ENCODE results near the gene FAM163A. TPM values are rescaled to one million over a fixed set of nuclear protein-coding genes. Genes with fewer than 3 reads are reported as not detected.

Gene FAM163A
- total RNA-seq, 5 donors from 2014 or later (not counting 1 experiment from before 2014, with no cell fraction given) = 0.25 TPM; not detected in 4

- Histone ChIP-seq H3K36me3 (ENCODE audit: control insufficient read depth in 2 of 2, extremely low read depth in 1 of 2, insufficient read depth in 1 of 2, low read length in 1 of 2) (peaks cover 4 to 33% of the 10 kb centered on the region in 2 donors), H3K4me1 (ENCODE audit: control insufficient read depth in 1 of 2, extremely low read depth in 1 of 2, insufficient read depth in 2 of 2, low read length in 2 of 2) (peaks cover 0 to 3% of the 10 kb centered on the region in 2 experiments), H3K9me3 (no peaks in the 10 kb centered on the region), H3K27ac (ENCODE audit: low read length) (no peak overlapping the region), H3K4me3 (ENCODE audit: control insufficient read depth in 1 of 2, extremely low read depth in 1 of 2, low read length in 1 of 2) (no peak overlapping the region), H3K27me3 (replicated peaks in 1 of 2; ENCODE audit: control insufficient read depth in 2 of 2, extremely low read depth in 1 of 2, insufficient read depth in 2 of 2, low read length in 1 of 2) (no peaks in the 10 kb centered on the region)
- ATAC-seq (replicated peaks in 1 of 4) (no peak), DNase-seq (no peak)
- H3K36me3 Mint-ChIP-seq = peaks cover 36% of the 10 kb centered on the region
- no peaks in the 10 kb centered on the region for H3K9me3 Mint-ChIP-seq
- ChIA-PET CTCF (interaction anchor here (0.6 to 6.1 kb wide), 8 partner anchors 16 to 1087 kb away, joined by 3 to 28 read pairs (median 3); no protein-coding TSS in a partner anchor), POLR2A (interaction anchor here in 1 of 2 donors (1.0 kb wide), 1 partner anchor 19 kb away, joined by 4 read pairs; no protein-coding TSS in a partner anchor)
- no peak overlapping the region for H3K27ac Mint-ChIP-seq
- WGBS (ENCODE audit: insufficient coverage) = 96% methylated on average over 4 of the region's 6 CpGs
- no peaks in the 10 kb centered on the region for H3K27me3 Mint-ChIP-seq
- no peak overlapping the region for H3K4me3 Mint-ChIP-seq
- peaks cover 8 to 13% (median 10%) of the 10 kb centered on the region in 3 donors for H3K4me1 Mint-ChIP-seq
Measured at GRCh38 chr1:179865377-179865776, 122.3 kb downstream of the FAM163A start.

Other genes with a start within 250 kb of the FAM163A start
- gene NPHS2, start 167.3 kb upstream of the FAM163A start, total RNA-seq = not detected
- gene TDRD5, start 151.5 kb upstream of the FAM163A start, total RNA-seq = not detected
- gene TOR1AIP2, start 134.5 kb downstream of the FAM163A start, total RNA-seq = 10 to 100 TPM; 39.6 to 65.9 (median 42.9) TPM
- gene TOR1AIP1, start 139.0 kb downstream of the FAM163A start, total RNA-seq = 10 to 100 TPM; 41.1 to 60.3 (median 44.7) TPM
- gene CEP350, start 211.5 kb downstream of the FAM163A start, total RNA-seq = 10 to 100 TPM; 62.1 to 81.3 (median 72.3) TPM

Measured in T-cell (primary cell).